Measurements from ENCODE around the gene PLEKHB2.
A peak's percentile ranks its signal among the peaks of the same experiment; 100 is the strongest.
"Not testable (repeated sequence)": the region's sequence is repeated elsewhere in the genome, so short reads cannot be mapped to it uniquely, and the experiment has no call there.

Gene PLEKHB2

DNA sequence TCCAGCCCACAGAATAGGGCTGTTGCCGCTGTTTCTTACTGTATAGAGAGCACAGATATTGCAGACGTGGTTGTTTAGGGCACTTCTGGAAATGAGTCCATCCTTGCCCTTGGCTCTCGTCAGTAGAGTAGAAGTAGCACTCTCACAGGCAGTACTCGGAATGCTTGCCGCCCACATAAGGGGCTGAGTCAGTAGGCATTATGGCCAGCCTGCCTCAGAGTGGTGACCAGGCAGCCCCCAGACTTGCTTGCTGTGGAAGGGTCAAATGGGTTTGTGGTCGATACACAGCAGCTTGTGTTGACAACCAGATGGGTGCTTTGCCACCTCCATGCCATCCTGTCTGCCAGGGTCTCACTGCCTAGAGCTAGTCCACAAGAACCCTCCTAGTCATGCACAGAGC lies 38.7 kb downstream of the PLEKHB2 start:
- no peak for DNase-seq (ENCODE audit: low read depth in 2 of 2)

DNA sequence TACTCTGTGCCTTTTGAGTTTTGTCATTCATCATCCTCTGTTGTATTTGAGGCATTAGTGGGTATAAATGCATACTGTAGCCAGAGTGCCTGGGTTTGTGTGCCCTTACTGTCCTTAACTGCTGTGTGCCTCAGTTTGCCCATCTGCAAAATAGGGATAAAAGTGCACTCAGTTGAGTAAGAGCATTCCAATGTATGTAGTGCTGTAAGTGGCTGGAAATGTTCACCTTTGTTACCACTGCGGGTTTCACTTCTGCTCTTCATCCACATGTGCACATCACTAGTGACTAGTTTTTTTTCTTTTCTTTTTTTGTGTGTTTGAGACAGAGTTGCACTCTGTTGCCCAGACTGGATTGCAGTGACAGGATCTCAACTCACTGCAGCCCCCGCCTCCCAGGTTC lies 39.9 kb downstream of the PLEKHB2 start:
- no peak for DNase-seq (ENCODE audit: low read depth in 2 of 2)

DNA sequence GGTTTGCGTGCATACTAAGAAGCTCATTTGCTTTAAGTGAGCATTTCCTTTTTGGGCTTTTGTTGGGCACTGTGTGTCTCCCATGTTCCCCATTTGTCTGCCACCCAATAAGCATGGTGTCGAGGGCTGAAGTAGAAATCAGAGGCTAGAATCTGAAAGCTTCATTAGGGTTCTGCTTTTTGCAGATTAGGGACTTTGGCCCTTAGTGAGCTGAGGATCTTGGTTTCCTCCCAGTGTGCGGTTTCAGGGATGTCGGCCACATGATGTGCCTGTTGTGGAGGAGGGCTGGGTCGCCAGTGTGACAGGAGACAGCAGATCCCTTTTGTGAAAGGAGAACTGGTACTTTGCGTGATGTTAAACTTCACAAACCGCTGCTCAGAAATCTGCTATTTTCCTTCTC lies 41.1 kb downstream of the PLEKHB2 start:
- DNase-seq (ENCODE audit: low read depth in 2 of 2): no peak

DNA sequence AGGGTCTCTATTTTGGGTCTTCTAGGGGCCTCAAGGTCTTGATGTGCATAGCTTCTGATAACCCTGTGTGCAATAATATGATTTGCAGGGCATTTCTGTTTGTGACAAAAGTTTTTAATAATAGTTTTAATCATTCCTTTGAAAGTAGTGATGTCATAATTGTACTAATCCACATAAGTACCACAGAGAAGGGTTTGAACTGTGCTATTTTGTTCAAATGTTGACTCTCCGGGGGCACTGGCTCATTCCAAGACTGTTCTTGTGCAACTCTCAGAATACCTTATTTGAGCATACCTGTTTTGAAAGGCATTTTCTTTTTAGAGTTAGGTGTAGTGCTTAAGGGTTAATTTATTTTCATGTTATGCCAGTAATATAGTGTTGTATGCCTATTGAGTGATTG lies 41.6 kb downstream of the PLEKHB2 start:
- DNase-seq (ENCODE audit: low read depth in 2 of 2): no peak

DNA sequence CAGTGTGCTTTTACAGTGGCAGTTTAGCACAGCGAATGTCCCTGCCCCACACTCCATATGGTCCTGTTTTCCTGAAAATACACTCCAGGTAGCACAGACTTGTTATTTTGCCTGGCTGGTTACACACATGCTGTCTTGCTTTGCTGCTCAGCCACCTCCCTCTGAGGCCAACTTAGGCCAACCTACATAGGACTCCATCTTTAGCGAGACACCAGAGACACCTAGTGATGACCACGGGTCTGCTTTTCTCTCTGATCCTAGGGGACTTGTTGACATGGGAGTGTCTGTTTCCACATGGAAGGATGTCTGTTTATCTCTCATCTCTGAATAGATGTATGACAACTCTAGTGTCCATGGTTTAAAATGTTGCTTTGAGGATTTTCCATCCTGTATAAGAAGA lies 43.3 kb downstream of the PLEKHB2 start:
- DNase-seq (ENCODE audit: low read depth in 2 of 2): no peak

DNA sequence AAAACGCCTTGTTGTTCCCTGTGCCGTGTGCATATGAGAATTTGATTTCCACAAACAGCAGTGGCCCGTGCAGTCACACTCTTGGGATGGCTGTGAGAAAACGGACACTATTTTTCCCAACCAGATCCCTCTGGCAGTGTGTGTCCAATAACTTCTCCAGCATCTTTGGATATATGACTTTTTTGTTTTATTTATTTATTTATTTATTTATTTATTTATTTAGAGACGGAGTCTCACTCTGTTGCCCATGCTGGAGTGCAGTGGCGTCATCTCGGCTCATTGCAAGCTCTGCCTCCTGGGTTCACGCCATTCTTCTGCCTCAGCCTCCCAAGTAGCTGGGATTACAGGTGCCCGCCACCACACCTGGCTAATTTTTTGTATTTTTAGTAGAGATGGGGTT lies 45.0 kb downstream of the PLEKHB2 start:
- not testable (repeated sequence) for DNase-seq (ENCODE audit: low read depth in 2 of 2)

DNA sequence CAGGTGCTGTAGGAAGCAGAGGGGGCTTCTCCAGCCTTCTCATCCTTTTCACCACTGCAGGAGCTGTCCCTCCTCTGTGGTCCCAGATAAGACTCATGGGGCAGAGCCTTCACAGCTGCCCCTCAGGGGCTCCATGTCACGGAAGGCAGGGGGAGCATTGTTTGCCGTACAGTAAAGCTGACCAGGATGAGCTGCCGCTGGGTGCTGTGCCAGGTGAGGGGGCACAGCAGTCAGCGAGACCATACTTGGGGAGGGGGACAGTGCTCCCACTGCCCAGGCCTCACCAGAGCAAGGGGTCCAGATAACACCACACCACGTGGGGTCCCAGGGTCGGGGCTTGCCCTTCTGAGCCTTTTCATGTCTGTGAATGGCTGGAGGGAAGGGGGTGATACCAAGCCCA lies 46.3 kb downstream of the PLEKHB2 start:
- no peak for DNase-seq (ENCODE audit: low read depth in 2 of 2)

DNA sequence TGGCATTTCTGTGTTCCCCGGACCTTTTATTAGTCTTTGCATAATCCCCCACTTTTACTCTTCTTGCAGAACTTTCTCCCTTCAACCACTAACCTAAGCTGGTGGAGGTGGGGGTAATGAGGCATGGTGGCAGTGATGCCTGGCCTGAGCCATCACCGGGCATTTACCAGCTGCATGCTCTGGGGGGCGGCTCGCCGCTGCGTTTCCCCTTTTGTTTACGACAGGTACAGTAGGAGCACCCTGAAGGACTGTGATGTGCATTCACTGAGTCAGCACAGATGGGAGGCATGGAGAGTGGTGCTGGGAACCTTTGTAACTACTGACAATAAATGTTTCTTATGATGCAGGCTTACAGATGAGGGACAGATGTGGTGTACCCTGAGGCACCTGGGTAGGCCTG lies 46.9 kb downstream of the PLEKHB2 start:
- no peak for DNase-seq (ENCODE audit: low read depth in 2 of 2)

DNA sequence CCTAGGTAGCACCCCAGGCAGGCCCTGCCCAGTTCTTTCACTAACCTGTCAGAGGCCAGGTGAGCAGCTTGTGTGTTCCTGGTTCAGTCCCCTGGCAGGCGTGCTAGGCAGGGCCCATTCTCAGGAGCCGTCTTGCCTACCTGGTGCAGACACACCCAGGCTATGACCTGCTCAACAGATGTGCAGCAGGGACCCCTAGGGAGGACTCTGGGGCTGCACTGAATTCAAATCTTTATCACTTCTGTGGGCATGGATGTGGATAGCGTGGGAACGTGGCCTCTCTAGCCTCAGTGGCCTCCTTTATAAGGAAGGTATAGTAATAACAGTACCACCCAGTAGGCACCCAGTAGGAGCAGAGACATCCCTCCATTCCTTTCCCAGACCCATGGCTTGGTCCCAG lies 48.4 kb downstream of the PLEKHB2 start:
- no peak for DNase-seq (ENCODE audit: low read depth in 2 of 2)

DNA sequence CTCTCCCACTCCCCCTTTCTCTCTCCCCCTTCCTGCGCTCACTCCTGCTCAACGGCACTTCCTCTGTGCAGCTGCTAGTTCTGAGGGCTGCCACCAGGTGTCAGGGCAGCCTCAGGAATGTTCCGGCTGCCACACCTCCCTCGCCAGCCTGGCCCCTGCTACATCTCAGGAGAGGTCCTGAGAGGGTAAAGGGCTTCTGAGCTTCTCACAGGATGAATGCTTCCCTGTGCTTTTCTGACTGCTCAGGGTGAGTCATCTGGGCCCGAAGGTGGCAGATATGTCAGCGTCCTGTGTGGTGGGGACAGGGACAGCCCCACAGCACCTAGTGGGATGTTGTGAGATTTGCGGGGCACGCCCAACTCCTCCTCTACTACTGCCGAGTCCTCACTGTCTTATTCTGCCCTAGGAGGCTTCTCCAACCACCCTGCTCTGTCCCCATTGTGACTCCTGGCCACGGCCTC lies 49.0 kb downstream of the PLEKHB2 start:
- DNase-seq (ENCODE audit: low read depth in 2 of 2): peak; percentile 72 to 78

DNA sequence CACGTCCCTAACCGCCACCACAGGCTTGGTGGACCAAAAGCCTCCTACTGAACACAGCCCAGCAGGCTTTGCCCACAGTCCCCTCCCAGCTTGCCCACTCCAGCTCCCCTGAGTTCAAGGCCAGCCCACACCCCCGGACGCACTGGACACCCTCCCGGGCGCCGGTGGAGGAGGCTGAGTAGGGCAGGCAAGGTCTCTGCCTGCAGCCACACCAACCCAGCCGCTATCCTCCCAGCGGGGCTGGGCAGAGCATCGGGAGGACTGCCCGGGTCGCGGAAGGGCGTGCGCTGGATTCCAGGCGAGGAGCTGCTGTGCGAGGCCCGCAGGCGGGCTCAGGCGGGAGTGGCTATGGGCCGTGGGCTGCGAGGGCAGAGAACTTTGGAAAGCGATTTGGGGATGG lies 49.5 kb downstream of the PLEKHB2 start:
- DNase-seq (ENCODE audit: low read depth in 2 of 2): no peak

DNA sequence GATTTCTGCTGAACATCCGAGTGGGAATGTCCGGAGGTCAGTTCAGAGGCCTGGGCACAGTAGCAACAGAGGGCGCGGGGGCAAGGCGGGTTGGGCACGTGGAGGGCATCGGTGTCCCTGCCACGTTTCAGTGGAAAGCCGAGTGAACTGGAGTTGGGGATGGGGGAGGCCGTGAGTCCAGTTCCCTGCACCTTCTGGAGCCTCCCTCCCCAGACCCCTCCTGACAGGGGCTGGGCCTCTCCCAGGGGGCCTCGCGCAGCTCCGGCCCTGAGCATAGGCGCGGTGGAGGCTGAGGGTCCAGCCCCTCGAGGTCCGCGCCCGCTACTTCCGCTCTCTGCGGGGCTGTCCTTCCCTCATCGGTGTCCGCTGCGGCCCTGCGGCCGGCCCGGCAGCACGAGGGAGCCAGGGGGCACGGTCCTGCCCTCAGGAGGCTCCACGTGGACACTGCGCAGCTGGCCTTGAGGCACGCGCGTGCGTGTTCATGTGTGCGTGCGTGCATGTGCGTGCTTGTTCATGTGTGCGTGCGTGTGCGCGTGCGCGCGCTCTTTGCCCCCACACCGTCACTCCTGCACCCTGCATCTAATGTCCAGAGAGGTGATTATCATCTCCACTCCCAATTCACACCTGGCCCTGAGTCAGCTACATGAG lies 50.2 kb downstream of the PLEKHB2 start:
- no peak for DNase-seq (ENCODE audit: low read depth in 2 of 2)

DNA sequence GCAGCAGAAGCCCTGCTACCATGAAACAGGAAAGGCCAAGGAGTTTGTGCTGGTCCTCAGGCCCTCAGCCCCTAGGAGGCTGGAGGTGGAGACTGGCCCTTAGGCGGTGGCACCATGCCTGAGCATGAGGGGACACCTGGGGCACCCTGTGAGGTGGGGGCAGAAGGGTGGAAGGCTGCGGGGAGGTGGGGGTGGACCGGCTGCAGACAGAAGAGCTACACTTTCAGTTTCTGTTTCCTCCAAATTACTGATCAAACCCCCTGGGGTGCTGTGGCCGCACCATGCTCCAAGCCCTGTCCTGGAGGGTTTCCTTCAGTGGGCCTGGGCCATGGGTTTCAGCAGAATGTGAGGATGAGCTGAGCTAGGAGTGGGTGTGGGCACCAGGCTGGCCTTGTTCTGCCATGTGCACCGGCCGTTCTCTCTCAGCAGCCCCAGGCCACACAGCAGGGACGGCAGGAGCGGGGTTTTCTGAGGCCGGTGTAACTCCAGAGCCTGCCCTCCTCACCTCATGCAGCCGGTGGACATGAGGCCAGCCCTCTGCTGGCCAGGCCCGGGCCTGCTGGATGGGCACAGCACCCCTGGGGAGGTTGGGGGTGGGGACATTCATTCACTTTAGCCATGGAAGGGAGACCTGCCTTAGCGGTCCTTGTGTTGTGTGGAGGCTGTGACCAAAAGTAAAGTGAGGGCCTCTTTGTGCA lies 51.5 kb downstream of the PLEKHB2 start:
- DNase-seq (ENCODE audit: low read depth in 2 of 2): no peak

DNA sequence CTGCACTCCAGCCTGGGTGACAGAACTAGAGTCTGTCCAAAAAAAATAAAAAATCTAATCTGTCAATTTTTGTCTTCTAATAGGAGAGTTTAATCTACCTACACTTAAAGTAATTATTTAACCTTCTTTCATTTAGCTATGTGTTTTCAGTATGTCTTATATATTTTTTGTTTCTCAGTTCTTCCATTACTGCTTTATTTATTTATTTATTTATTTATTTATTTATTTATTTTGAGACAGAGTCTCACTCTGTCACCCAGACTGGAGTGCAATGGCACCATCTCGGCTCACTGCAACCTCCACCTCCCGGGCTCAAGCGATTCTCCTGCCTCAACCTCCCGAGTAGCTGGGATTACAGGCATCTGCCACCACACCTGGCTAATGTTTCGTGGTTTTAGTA lies 60.4 kb downstream of the PLEKHB2 start:
- DNase-seq (ENCODE audit: low read depth in 2 of 2): not testable (repeated sequence)

DNA sequence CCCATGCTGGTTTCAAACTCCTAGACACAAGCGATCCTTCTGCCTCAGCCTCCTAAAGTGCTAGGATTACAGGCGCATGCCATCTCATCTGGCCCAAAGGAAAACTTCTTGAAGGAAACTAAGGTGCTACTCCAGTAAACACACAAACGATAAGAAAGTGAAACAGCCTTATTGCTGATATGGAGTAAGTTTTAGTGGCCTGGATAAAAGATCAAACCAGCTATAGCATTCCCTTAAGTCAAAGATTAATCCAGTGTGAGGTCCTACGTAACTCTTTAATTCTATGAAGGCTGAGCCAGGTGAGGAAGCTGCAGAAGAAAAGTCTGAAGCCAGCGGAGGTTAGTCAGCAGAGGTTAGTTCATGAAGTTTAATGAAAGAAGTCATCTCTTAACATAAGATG lies 63.4 kb downstream of the PLEKHB2 start:
- DNase-seq (ENCODE audit: low read depth in 2 of 2): no peak

DNA sequence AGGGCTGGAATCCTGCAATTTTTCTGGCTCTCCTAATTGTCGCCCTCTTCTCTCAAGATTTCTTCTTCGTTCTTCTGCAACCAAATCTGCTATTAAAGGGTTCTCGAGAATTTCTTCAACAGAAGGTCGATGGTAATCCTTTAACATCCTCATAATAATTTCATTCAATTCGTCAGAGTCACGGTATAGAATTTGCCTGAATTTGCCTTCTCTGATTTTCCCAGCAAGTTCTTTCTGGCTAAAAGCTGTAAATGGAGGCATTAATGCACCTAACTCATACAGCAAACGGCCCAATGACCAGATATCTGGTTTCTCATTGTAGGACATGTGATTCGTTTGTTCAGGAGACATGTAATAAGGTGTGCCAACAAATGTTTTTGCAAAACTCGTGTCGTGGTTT lies 72.9 kb downstream of the PLEKHB2 start:
- not testable (repeated sequence) for DNase-seq (ENCODE audit: low read depth in 2 of 2)

DNA sequence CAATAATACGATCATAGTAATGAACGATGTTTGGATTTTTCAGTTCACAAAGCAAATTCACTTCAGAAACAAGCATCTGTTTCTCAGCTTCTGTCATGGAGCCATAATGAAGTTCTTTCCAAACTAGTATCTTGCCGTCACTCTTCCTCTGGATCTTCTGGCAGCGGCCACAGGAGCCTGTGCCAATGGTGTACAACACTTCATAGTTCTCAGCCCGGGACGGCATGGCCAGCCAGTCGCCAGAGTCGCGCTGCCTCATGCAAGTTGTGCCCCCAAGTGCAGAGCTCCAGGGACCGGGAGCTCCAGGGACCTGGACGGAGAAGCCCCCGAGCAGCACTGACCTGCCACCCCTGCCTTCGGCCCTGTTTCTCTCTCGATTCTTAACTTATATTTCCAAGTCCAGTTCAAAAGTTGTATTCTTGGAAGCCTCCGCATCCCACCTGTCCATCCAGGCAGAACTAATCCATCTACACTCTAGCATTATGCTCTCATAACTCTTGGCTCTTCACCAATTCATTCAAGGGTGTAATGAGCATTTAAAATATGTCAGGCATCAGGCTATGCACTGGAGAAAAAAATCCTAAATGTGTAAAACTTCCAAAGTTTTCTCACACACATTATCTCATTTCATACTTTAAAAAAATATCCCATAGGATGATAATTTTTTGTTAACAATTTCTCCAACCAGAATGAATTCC lies 73.7 kb downstream of the PLEKHB2 start:
- DNase-seq (ENCODE audit: low read depth in 2 of 2): not testable (repeated sequence)

DNA sequence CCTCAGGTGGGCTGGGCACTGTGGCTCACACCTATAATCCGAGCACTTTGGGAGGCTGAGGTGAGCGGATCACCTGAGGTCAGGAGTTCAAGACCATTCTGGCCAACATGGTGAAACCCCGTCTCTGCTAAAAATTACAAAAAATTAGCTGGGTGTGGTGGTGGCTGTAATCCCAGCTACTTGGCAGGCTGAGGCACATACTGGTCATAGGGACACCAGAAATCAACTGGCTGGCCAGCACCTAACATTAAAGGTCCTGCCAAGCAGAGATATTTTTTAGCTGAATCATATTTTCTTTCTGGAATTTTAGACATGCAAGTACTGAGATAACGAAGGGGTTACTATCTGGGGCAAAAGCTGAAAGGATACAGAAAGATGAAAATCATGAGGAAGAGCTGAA lies 76.3 kb downstream of the PLEKHB2 start:
- not testable (repeated sequence) for DNase-seq (ENCODE audit: low read depth in 2 of 2)

DNA sequence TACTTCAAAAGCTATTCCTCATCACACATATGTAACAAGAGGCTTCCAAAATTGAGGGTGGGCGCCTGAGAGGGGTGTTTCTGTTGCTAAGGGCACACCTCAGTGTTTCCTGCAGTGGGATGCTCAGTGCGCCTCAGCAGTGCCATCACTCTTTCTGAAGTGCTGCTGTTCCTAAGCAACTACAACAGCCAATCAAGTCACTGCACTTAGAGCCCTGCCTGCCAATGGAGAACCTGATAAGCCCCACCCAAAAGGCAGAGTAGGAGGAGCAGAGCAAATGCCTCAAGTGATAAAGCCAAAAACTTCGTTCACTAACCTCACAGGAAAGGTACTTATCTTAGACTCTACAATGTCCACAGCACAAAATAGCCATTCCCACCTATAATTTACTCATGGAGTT lies 88.3 kb downstream of the PLEKHB2 start:
- not testable (repeated sequence) for DNase-seq (ENCODE audit: low read depth in 2 of 2)

DNA sequence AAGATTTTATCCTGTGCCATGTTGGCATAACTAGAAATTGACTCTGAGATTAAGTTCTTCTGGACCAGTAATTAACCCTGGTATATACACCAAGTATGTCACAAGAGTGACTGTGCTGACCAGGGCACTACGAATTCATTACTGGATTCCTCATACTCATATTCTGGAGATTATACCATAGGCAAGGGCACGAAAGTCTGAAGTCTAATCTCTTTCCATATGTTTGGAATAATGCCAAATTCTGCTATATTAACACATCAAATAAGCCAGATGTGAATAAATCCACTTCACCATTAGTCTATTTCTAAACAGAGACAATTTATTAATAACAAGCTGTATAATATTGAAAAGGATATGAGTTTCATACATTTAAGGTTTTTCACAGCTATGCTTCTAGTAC lies 91.0 kb downstream of the PLEKHB2 start:
- not testable (repeated sequence) for DNase-seq (ENCODE audit: low read depth in 2 of 2)
